ENCODE results near the gene RPUSD3.

Gene RPUSD3

GRCh38 chr3:9843715-9844438, at the start of gene RPUSD3:
Gene RPUSD3 (minus strand): TSS chr3:9844008. CDS start chr3:9843990, 18 bp downstream.
- DNase-seq (peak; percentile 93), ATAC-seq (replicated peaks) (peak; percentile 98 to 99)
- Mint-ChIP-seq H3K27me3 (no peaks in the 10 kb centered on the region), H3K4me1 (peaks cover 13 to 31% of the 10 kb centered on the region in 2 donors), H3K36me3 (peaks cover 22 to 24% of the 10 kb centered on the region in 2 donors), H3K4me3 (peak within 1 kb of the TSS; percentile 99 to 100), H3K27ac (peak within 1 kb of the TSS; percentile 97), H3K9me3 (no peaks in the 10 kb centered on the region)

GRCh38 chr3:9891072-9891622, 47.3 kb upstream of the RPUSD3 start:
- H3K27ac Mint-ChIP-seq = peak overlapping the region; percentile 100
- DNase-seq = no peak
- H3K4me3 Mint-ChIP-seq = peak overlapping the region; percentile 98 to 99

GRCh38 chr3:9890249-9891071, 46.7 kb upstream of the RPUSD3 start, which contains the start of gene JAGN1:
Gene JAGN1 (plus strand): TSS chr3:9890610. CDS start chr3:9890723, 113 bp downstream.
- Mint-ChIP-seq H3K36me3 (peaks cover 30 to 34% of the 10 kb centered on the region in 2 donors), H3K4me1 (peaks cover 32 to 40% of the 10 kb centered on the region in 2 donors), H3K27ac (peak within 1 kb of the TSS; percentile 100), H3K4me3 (peak within 1 kb of the TSS; percentile 98 to 99), H3K27me3 (no peaks in the 10 kb centered on the region), H3K9me3 (peaks cover 5 to 7% of the 10 kb centered on the region in 2 donors)
- DNase-seq (peak; percentile 84), ATAC-seq (replicated peaks) (peak; percentile 85 to 87)

More at GRCh38 chr3:9891072-9891622, 47.3 kb upstream of the RPUSD3 start:
- no peaks in the 10 kb centered on the region for H3K27me3 Mint-ChIP-seq
- peaks cover 5 to 7% of the 10 kb centered on the region in 2 donors for H3K9me3 Mint-ChIP-seq
- H3K4me1 Mint-ChIP-seq = peaks cover 33 to 45% of the 10 kb centered on the region in 2 donors
- no peak for ATAC-seq (replicated peaks)
- peaks cover 34 to 37% of the 10 kb centered on the region in 2 donors for H3K36me3 Mint-ChIP-seq

- ATAC-seq (replicated peaks) (no peak), DNase-seq (no peak)
- no peak overlapping the region for H3K27ac Mint-ChIP-seq
- H3K27me3 Mint-ChIP-seq = no peaks in the 10 kb centered on the region
- peaks cover 2 to 3% of the 10 kb centered on the region in 2 donors for H3K9me3 Mint-ChIP-seq
- H3K4me1 Mint-ChIP-seq = peaks cover 26 to 32% of the 10 kb centered on the region in 2 donors
- H3K4me3 Mint-ChIP-seq = no peak overlapping the region
- peaks cover 24 to 28% of the 10 kb centered on the region in 2 donors for H3K36me3 Mint-ChIP-seq
These were observed 45.6 kb upstream of the RPUSD3 start for GRCh38 chr3:9889405-9889804.

- peaks cover 2 to 3% of the 10 kb centered on the region in 2 donors for H3K9me3 Mint-ChIP-seq
- H3K36me3 Mint-ChIP-seq = peaks cover 16 to 21% of the 10 kb centered on the region in 2 donors
- peaks cover 18 to 25% of the 10 kb centered on the region in 2 donors for H3K4me1 Mint-ChIP-seq
- ATAC-seq (replicated peaks) (no peak), DNase-seq (no peak)
- H3K4me3 Mint-ChIP-seq = no peak overlapping the region
- H3K27ac Mint-ChIP-seq = no peak overlapping the region
- no peaks in the 10 kb centered on the region for H3K27me3 Mint-ChIP-seq
These were observed 44.7 kb upstream of the RPUSD3 start for GRCh38 chr3:9888540-9888939.

GRCh38 chr3:9887480-9887879, 43.7 kb upstream of the RPUSD3 start:
- H3K4me1 Mint-ChIP-seq = peaks cover 10 to 14% of the 10 kb centered on the region in 2 donors
- no peak overlapping the region for H3K4me3 Mint-ChIP-seq
- ATAC-seq (replicated peaks) = no peak
- peaks cover 8 to 12% of the 10 kb centered on the region in 2 donors for H3K36me3 Mint-ChIP-seq
- peaks cover 2 to 3% of the 10 kb centered on the region in 2 donors for H3K9me3 Mint-ChIP-seq
- H3K27ac Mint-ChIP-seq = no peak overlapping the region
- DNase-seq = no peak
- no peaks in the 10 kb centered on the region for H3K27me3 Mint-ChIP-seq

GRCh38 chr3:9886328-9886727, 42.5 kb upstream of the RPUSD3 start:
- peaks cover 5 to 9% of the 10 kb centered on the region in 2 donors for H3K4me1 Mint-ChIP-seq
- no peak for DNase-seq
- no peak for ATAC-seq (replicated peaks)
- H3K27ac Mint-ChIP-seq = no peak overlapping the region
- H3K9me3 Mint-ChIP-seq = no peaks in the 10 kb centered on the region
- H3K27me3 Mint-ChIP-seq = no peaks in the 10 kb centered on the region
- no peak overlapping the region for H3K4me3 Mint-ChIP-seq
- peaks cover 2 to 3% of the 10 kb centered on the region in 2 donors for H3K36me3 Mint-ChIP-seq

- Mint-ChIP-seq H3K4me1 (peaks cover 2% of the 10 kb centered on the region in 2 donors), H3K27me3 (peaks cover 3% of the 10 kb centered on the region in 2 donors), H3K27ac (no peak overlapping the region), H3K36me3 (no peaks in the 10 kb centered on the region), H3K4me3 (no peak overlapping the region), H3K9me3 (no peaks in the 10 kb centered on the region)
- ATAC-seq (replicated peaks) (no peak), DNase-seq (no peak)
These were observed 40.9 kb upstream of the RPUSD3 start for GRCh38 chr3:9884555-9885165.

GRCh38 chr3:9883706-9884554, 40.1 kb upstream of the RPUSD3 start:
- Mint-ChIP-seq H3K4me1 (no peaks in the 10 kb centered on the region), H3K36me3 (no peaks in the 10 kb centered on the region), H3K27me3 (peaks cover 4 to 6% of the 10 kb centered on the region in 2 donors), H3K9me3 (no peaks in the 10 kb centered on the region), H3K27ac (no peak overlapping the region), H3K4me3 (no peak overlapping the region)
- no peak for DNase-seq
- ATAC-seq (replicated peaks) = no peak

- H3K27ac Mint-ChIP-seq = no peak overlapping the region
- no peaks in the 10 kb centered on the region for H3K36me3 Mint-ChIP-seq
- no peak overlapping the region for H3K4me3 Mint-ChIP-seq
- H3K9me3 Mint-ChIP-seq = no peaks in the 10 kb centered on the region
- DNase-seq (no peak), ATAC-seq (replicated peaks) (no peak)
- peaks cover 9 to 14% of the 10 kb centered on the region in 2 donors for H3K27me3 Mint-ChIP-seq
- H3K4me1 Mint-ChIP-seq = no peaks in the 10 kb centered on the region
These were observed 37.6 kb upstream of the RPUSD3 start for GRCh38 chr3:9881441-9881840.

GRCh38 chr3:9879830-9880549, 36.2 kb upstream of the RPUSD3 start, which contains the start of gene CIDEC:
Gene CIDEC (minus strand): TSS chr3:9880253. CDS start chr3:9878486, 1,767 bp downstream.
- no peak within 1 kb of the TSS for H3K27ac Mint-ChIP-seq
- H3K4me1 Mint-ChIP-seq = no peaks in the 10 kb centered on the region
- H3K27me3 Mint-ChIP-seq = peaks cover 12 to 14% of the 10 kb centered on the region in 2 donors
- no peaks in the 10 kb centered on the region for H3K36me3 Mint-ChIP-seq
- H3K4me3 Mint-ChIP-seq = no peak within 1 kb of the TSS
- H3K9me3 Mint-ChIP-seq = no peaks in the 10 kb centered on the region
- no peak for ATAC-seq (replicated peaks)
- DNase-seq = no peak

GRCh38 chr3:9878700-9879099, 34.9 kb upstream of the RPUSD3 start:
- Mint-ChIP-seq H3K27me3 (peaks cover 12 to 14% of the 10 kb centered on the region in 2 donors), H3K4me3 (no peak overlapping the region), H3K9me3 (no peaks in the 10 kb centered on the region), H3K27ac (no peak overlapping the region), H3K4me1 (no peaks in the 10 kb centered on the region), H3K36me3 (no peaks in the 10 kb centered on the region)
- no peak for ATAC-seq (replicated peaks)
- DNase-seq = no peak

GRCh38 chr3:9876991-9877390, 33.2 kb upstream of the RPUSD3 start:
- Mint-ChIP-seq H3K4me3 (no peak overlapping the region), H3K36me3 (no peaks in the 10 kb centered on the region), H3K9me3 (no peaks in the 10 kb centered on the region), H3K27me3 (peaks cover 12 to 14% of the 10 kb centered on the region in 2 donors), H3K4me1 (no peaks in the 10 kb centered on the region), H3K27ac (no peak overlapping the region)
- DNase-seq = no peak
- ATAC-seq (replicated peaks) = no peak
